Aorta (tissue), 5 donors: ENCODE results near the gene POLH. TPM values are rescaled to one million over a fixed set of nuclear protein-coding genes. Genes with fewer than 3 reads are reported as not detected.
"Not testable (repeated sequence)": the region's sequence is repeated elsewhere in the genome, so short reads cannot be mapped to it uniquely, and the experiment has no call there.

Source experiments
- ATAC-seq: fragments of 200-7000 bp; cut with Tn5 transposase; one replicate; pipeline ENCODE4 v1.9.1; 2022; ENCODE audit warnings: moderate library complexity; ENCODE audit not compliant: low FRiP score
- DNase-seq, 2 donors: peaks; one replicate each; pipeline ENCODE4 v3.0.0-alpha.2; 2020
- H3K27ac ChIP-seq, 2 donors: one replicate each; pipeline ENCODE4 v1.5.1; 2013; ENCODE audit warnings: low read length in 2 of 2, mild to moderate bottlenecking in 2 of 2, moderate library complexity in 2 of 2, control low read depth in 1 of 2, inconsistent platforms in 1 of 2, low read depth in 1 of 2
- H3K27me3 ChIP-seq, 2 donors: one replicate each; pipeline ENCODE4 v1.6.1; 2013; ENCODE audit warnings: control low read depth in 1 of 2, low read length in 1 of 2, mild to moderate bottlenecking in 1 of 2, moderate library complexity in 1 of 2; ENCODE audit not compliant: insufficient read depth in 2 of 2, control insufficient read depth in 1 of 2
- H3K36me3 ChIP-seq, 2 donors: one replicate each; pipeline ENCODE4 v1.6.1; 2013; ENCODE audit warnings: control low read depth in 1 of 2, low read length in 1 of 2, mild to moderate bottlenecking in 1 of 2; ENCODE audit not compliant: insufficient read depth in 2 of 2, control insufficient read depth in 1 of 2
- H3K4me1 ChIP-seq, 2 donors: one replicate each; pipeline ENCODE4 v1.6.1; 2013; ENCODE audit warnings: low read length in 2 of 2, control low read depth in 1 of 2, mild to moderate bottlenecking in 1 of 2, moderate library complexity in 1 of 2; ENCODE audit not compliant: insufficient read depth in 2 of 2, control insufficient read depth in 1 of 2
- H3K4me3 ChIP-seq, 2 donors: one replicate each; pipeline ENCODE4 v1.5.1; 2013; ENCODE audit warnings: low read length in 2 of 2, control low read depth in 1 of 2, mild to moderate bottlenecking in 1 of 2
- H3K9me3 ChIP-seq: one replicate; pipeline ENCODE4 v1.6.1; 2013; ENCODE audit warnings: mild to moderate bottlenecking, low read length; ENCODE audit not compliant: control insufficient read depth
- WGBS, 2 donors: extraction: QIAGEN DNeasy Blood & Tissue Kit; methylation state at CpG; one replicate each; pipeline ENCODE4 v1.1.7; 2013; 5-methylcytosine and 5-hydroxymethylcytosine counted together
- intact Hi-C, 2 donors: fragments of 100-400 bp; cut with DNase I; formaldehyde crosslinking; loops; one replicate each; pipeline versions ENCODE4 v1.14.2 to v1.15.0; 2022
- polyA plus RNA-seq, 2 donors: library from polyadenylated mRNA; stranded (reverse); fragments of 200-250 nt; gene quantifications; one replicate each; pipeline ENCODE4 v1.2.3, GENCODE V29; 2013
- total RNA-seq, 2 donors: library from RNA; stranded (reverse); fragmentation: NEBNext Ultra II Directional; extraction: Animal tissue kit (Norgen Biotek cat#: 25700); gene quantifications; one replicate each; pipeline ENCODE4 v1.2.1, GENCODE V29; 2021
- donor health status: healthy with polysubstance abuse.
- donor health status: Bipolar disorder and iron deficiency.
- donor health status: DM: no; HTN: no; CAD: no.
- donor health status: DM: no; HTN: no; CAD: no.
- donor health status: DM: yes; HTN: yes; CAD: no.

Gene POLH
- total and polyA plus RNA-seq, 4 donors = 3.6 to 15.2 (median 6.9) TPM

DNA sequence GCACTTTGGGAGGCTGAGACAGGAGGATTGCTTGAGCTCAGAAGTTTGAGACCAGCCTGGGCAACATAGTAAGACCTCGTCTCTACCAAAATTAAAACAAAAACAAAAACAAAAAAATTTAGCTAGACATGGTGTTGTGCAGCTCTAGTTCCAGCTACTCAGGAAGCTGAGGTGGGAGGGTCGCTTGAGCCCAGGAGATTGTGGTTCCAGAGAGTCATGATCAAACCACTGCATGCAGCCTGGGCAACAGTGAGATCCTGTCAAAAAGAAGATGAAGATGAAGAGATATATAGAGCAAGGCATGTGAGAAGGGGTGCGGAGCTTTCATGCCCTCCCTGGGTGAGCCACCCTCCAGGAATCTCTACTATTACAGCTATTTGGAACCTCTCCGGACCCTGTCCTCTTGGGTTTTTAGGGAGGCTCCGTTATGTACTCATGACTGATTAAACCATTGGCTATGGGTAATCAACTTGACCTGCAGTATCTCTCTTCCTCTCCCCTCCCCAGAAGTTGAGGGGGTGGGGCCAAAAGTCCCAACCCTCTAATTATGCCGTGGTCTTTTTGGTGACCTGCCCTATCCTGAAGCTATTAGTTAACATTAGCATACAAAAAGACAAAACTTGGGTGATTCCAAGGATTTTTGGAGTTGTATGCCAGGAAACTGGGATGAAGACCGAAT, 9.0 kb downstream of the POLH start:
- no peaks in the 10 kb centered on the region for H3K27me3 ChIP-seq
- 88 to 91% methylated on average over 7 of the region's 7 CpGs for WGBS, 2 donors
- H3K36me3 ChIP-seq = peaks cover 0 to 7% of the 10 kb centered on the region in 2 donors
- H3K4me3 ChIP-seq = no peak overlapping the region
- no peaks in the 10 kb centered on the region for H3K4me1 ChIP-seq
- H3K27ac ChIP-seq = no peak overlapping the region
- intact Hi-C loops = no loop called here
- H3K9me3 ChIP-seq = no peaks in the 10 kb centered on the region
- no peak for ATAC-seq
- DNase-seq = no peak

DNA sequence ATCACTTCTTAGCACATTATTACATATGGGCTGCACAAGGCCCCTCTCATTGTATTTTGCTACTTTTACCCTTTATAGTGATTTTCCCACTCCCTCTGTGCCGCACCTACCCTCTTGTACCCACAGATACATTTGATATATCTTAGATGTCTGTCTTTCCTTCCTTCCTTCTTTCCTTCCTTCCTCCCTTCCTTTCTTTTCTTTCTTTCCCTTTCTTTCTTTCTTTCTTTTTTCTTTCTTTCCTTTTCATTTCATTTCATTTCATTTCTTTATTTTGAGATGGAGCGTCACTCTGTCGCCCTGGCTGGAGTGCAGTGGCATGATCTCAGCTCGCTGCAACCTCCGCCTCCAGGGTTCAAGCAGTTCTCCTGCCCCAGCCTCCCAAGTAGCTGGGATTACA, 12.2 kb downstream of the POLH start:
- Histone ChIP-seq H3K4me3 (no peak overlapping the region), H3K9me3 (no peaks in the 10 kb centered on the region), H3K27ac (no peak overlapping the region), H3K27me3 (no peaks in the 10 kb centered on the region), H3K36me3 (peaks cover 0 to 5% of the 10 kb centered on the region in 2 donors), H3K4me1 (no peaks in the 10 kb centered on the region)
- intact Hi-C loops = no loop called here
- ATAC-seq = no peak
- no peak for DNase-seq
- WGBS, 2 donors = 96 to 99% methylated on average over 5 of the region's 5 CpGs

DNA sequence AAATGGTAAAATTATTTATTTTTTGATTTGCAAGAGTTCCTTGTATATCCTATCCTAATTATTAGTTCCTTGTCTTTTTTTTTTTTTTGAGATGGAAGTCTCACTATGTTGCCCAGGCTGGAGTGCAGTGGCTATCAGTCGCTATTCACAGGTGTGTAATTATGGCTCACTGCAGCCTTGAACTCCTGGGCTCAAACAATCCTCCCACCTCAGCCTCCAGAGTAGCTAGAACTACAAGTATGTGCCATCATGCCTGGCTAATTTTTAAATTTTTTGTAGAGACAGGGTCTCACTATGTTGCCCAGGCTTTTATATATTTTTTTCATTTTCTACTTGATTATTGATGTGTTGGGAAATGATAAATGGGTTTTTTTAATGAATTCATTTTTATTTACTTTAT, 13.6 kb downstream of the POLH start:
- H3K36me3 ChIP-seq, H3K4me1 ChIP-seq, H3K9me3 ChIP-seq, intact Hi-C loops, DNase-seq, H3K4me3 ChIP-seq, ATAC-seq, H3K27ac ChIP-seq, H3K27me3 ChIP-seq: not testable (repeated sequence)
- WGBS, 2 donors = 98 to 100% methylated on average over 1 of the region's 1 CpG

DNA sequence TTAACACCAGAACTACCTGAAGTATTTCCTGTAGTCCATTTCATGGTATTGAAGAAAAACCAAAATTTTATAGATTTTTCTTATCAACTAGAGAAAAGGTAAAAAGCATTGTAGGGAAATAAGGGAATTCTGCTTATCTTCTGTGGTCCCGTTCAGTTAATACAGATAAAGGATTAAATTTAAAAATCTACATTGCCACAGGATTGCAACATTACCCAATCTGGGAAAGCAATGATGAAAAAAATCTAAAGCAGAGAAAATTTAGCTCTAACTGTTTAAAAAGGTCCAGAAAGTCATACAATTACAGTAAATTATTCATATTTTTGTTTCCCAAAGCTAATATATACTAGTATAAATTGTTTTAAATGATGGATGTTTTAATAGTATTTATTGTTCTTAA, 18.0 kb downstream of the POLH start:
- Histone ChIP-seq H3K4me1 (no peaks in the 10 kb centered on the region), H3K9me3 (no peaks in the 10 kb centered on the region), H3K27ac (no peak overlapping the region), H3K27me3 (no peaks in the 10 kb centered on the region), H3K4me3 (no peak overlapping the region), H3K36me3 (no peaks in the 10 kb centered on the region)
- WGBS, 2 donors = 57 to 68% methylated on average over 1 of the region's 1 CpG
- intact Hi-C loops = no loop called here
- ATAC-seq (no peak), DNase-seq (no peak)

DNA sequence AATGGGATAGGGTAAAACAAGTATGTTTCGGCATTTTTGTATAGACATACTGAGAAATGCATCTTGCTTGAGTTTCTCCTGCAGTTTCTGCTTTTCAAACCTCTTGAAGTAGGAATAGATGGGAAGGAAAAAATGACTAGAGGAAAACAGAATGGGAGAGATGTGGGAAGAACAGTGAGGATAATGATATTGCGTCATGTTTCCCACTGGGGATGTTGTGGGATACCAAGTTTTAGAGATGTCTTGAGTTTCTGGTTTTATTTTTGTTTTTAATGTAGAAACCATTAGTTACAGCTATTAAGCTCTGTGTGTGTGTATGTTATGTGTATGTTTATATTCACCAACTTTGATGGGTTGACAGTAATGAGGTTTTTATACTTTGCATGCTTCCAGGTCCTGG, 24.6 kb downstream of the POLH start:
- Histone ChIP-seq H3K36me3 (peaks cover 0 to 3% of the 10 kb centered on the region in 2 donors), H3K4me3 (no peak overlapping the region), H3K4me1 (no peaks in the 10 kb centered on the region), H3K9me3 (no peaks in the 10 kb centered on the region), H3K27ac (no peak overlapping the region), H3K27me3 (no peaks in the 10 kb centered on the region)
- no peak for ATAC-seq
- DNase-seq = no peak
- intact Hi-C loops = no loop called here
- WGBS, 2 donors = 96 to 100% methylated on average over 2 of the region's 2 CpGs

DNA sequence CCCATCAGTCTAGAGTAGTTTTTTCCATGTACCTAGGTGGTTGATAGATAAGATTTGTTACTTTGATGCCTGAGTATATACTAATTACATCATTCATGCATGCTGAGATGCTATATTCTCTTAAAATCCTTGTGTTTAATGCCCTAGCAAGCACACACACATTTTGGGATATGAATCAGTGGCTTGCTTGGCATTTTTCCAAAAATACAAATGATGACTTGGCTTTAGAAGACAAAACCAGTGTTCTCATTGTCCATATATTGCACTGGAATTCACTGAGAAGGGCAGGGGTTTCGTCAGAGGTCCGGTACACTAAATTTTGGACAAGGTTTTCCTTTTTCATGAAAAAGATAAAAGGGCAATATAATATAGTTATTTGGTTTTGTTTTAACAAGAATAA, 28.2 kb downstream of the POLH start:
- no peaks in the 10 kb centered on the region for H3K27me3 ChIP-seq
- 91 to 93% methylated on average over 2 of the region's 2 CpGs for WGBS, 2 donors
- no peak overlapping the region for H3K27ac ChIP-seq
- no peak overlapping the region for H3K4me3 ChIP-seq
- no peaks in the 10 kb centered on the region for H3K9me3 ChIP-seq
- no peak for DNase-seq
- ATAC-seq = no peak
- no peaks in the 10 kb centered on the region for H3K4me1 ChIP-seq
- H3K36me3 ChIP-seq = peaks cover 0 to 3% of the 10 kb centered on the region in 2 donors
- intact Hi-C loops = no loop called here

DNA sequence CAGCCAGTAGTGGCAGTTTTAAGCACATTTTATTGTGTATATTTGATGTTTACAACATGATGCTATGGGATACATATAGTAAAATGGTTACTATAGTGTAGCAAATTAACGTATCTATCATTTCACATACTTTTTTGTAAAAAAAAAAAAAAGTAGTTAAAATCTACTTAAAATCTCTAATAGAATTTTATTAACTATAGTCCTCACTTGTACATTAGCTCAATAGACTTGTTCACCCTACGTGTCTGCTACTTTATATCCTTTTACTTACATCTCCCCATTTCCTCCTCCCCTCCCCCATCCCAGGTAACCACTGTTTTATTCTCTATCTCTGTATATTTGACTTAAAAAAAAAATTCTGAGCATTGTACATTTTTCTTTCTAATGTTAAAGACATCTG, 30.0 kb downstream of the POLH start:
- DNase-seq (no peak), ATAC-seq (no peak)
- Histone ChIP-seq H3K36me3 (peaks cover 0 to 3% of the 10 kb centered on the region in 2 donors), H3K4me1 (no peaks in the 10 kb centered on the region), H3K4me3 (no peak overlapping the region), H3K9me3 (no peaks in the 10 kb centered on the region), H3K27ac (no peak overlapping the region), H3K27me3 (no peaks in the 10 kb centered on the region)
- 85 to 91% methylated on average over 2 of the region's 2 CpGs for WGBS, 2 donors
- intact Hi-C loops = loop anchor here in 1 of 2 donors (5.0 kb wide), 1 partner anchor 476 kb away; no protein-coding TSS in a partner anchor

DNA sequence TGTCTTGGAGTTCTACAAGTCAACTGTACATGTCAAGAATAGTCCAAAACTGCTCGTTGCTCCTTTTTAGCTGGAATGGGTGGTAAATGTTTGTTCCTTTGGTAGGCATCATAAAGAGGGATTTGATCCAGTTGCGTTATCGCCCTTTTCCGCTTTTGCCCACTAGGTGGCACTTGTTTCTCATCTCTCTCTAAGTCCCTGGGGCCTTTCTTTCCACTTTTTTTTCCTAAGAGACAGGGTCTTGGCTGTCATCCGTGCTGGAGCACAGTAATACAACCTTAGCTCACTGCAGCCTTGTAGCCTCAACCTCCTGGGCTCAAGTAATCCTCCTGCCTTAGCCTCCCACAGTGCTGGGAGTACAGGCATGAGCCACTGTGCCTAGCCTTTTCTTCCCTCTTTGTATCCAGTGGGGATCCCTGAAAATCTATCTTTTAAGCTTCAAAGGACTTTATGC, 32.4 kb downstream of the POLH start:
- intact Hi-C loops = loop anchor here in 1 of 2 donors (5.0 kb wide), 1 partner anchor 474 kb away; no protein-coding TSS in a partner anchor
- Histone ChIP-seq H3K36me3 (peaks cover 0 to 2% of the 10 kb centered on the region in 2 donors), H3K4me3 (no peak overlapping the region), H3K9me3 (no peaks in the 10 kb centered on the region), H3K27ac (no peak overlapping the region), H3K27me3 (no peaks in the 10 kb centered on the region), H3K4me1 (no peaks in the 10 kb centered on the region)
- DNase-seq = peak in 1 of 2 donors; percentile 68
- peak; percentile 62 for ATAC-seq
- WGBS, 2 donors = 2% methylated on average over 5 of the region's 5 CpGs

DNA sequence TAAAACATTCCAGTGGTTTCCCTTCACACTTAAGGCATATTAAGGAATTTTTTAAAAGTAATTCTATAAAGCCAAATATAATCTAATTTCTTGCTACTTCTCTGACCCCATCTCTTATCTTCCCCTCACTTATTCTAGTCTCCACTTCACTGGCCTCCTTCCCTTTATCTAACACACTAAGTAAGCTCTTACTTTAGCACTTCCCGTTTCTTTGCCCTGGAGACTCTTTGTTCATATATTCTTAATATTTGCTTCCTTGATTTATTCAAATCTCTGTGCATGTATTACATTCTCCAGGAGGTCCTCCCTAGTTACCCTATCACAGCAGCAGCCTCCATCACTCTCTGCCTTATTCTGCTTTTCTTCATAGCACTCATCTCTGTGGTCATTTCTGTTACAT, 32.8 kb downstream of the POLH start:
- ATAC-seq = no peak
- intact Hi-C loops = loop anchor here in 1 of 2 donors (5.0 kb wide), 1 partner anchor 473 kb away; no protein-coding TSS in a partner anchor

More for the DNA sequence above, 32.8 kb downstream of the POLH start:
- Histone ChIP-seq H3K4me3 (no peak overlapping the region), H3K27me3 (no peaks in the 10 kb centered on the region), H3K36me3 (peaks cover 0 to 3% of the 10 kb centered on the region in 2 donors), H3K27ac (no peak overlapping the region), H3K4me1 (no peaks in the 10 kb centered on the region), H3K9me3 (no peaks in the 10 kb centered on the region)
- WGBS, 2 donors = 69 to 71% methylated on average over 1 of the region's 1 CpG
- DNase-seq = no peak
